Measurements from ENCODE around the gene POU3F2.

GRCh38 chr6:98816799-98817198 is 17.6 kb upstream of the POU3F2 start:
- TF ChIP-seq CTCF (conservative IDR thresholded peaks at IDR 0.05; ENCODE audit: low read depth, low read length) (no peak), EZH2 (IDR thresholded peaks at IDR 0.05; ENCODE audit: low read length, unreplicated experiment) (no peak), EZH2phosphoT487 (IDR thresholded peaks at IDR 0.05; ENCODE audit: borderline replicate concordance, low read length) (no peak)

Measured in PC-3 (cell line).